Body of pancreas (tissue), 4 donors: Measurements from ENCODE around the gene CDH12. TPM values are rescaled to one million over a fixed set of nuclear protein-coding genes. Genes with fewer than 3 reads are reported as not detected.

Source experiments
- ATAC-seq: fragments of 150-250 bp; one replicate; pipeline ENCODE4 v1.9.1; 2016
- DNase-seq, 4 donors: peaks; one replicate each; pipeline ENCODE4 v3.0.0-alpha.2; 2019
- H3K27ac ChIP-seq, 4 donors: fragments of 200-600 bp; sonication (generic); 1 replicate in 3 of 4; 2 replicates in 1 of 4; pipeline versions ENCODE4 v1.5.1 to v1.6.1; 2016 to 2019; ENCODE audit warnings: mild to moderate bottlenecking in 1 of 4, mixed read lengths in 1 of 4, moderate library complexity in 1 of 4
- H3K27me3 ChIP-seq, 2 donors: fragments of 200-600 bp; sonication (generic); one replicate each; pipeline ENCODE4 v1.6.0; 2016; ENCODE audit warnings: mild to moderate bottlenecking in 1 of 2
- H3K36me3 ChIP-seq, 2 donors: fragments of 200-600 bp; sonication (generic); replicated peaks in 1 of 2; 2 replicates each; pipeline ENCODE4 v1.5.1; 2016; ENCODE audit warnings: low read depth in 2 of 2; ENCODE audit not compliant: insufficient read depth in 1 of 2
- H3K4me1 ChIP-seq: fragments of 200-600 bp; sonication (generic); one replicate; pipeline ENCODE4 v1.6.0; 2016
- H3K4me3 ChIP-seq, 2 donors: fragments of 200-600 bp; sonication (generic); 1 replicate in 1 of 2; 2 replicates in 1 of 2; pipeline ENCODE4 v1.5.1; 2016 to 2019
- H3K9me3 ChIP-seq, 3 donors: fragments of 200-600 bp; sonication (generic); 1 replicate in 2 of 3; 2 replicates in 1 of 3; pipeline ENCODE4 v1.5.1; 2016
- POLR2A ChIP-seq, 3 donors: fragments of 450-650 bp; IDR thresholded peaks; one replicate each; pipeline ENCODE4 v1.6.1; 2016; ENCODE audit warnings: antibody characterized with exemption in 3 of 3, mild to moderate bottlenecking in 2 of 3
- WGBS, 2 donors: methylation state at CpG; one replicate each; pipeline ENCODE4 v1.1.5; 2017; 5-methylcytosine and 5-hydroxymethylcytosine counted together
- intact Hi-C: fragments of 100-400 bp; cut with DNase I; formaldehyde crosslinking; loops from one replicate; pipeline ENCODE4 v1.15.1; 2023
- total RNA-seq, 2 donors: library from RNA; depleted of rRNA; stranded (reverse); fragments of >200 nt; gene quantifications; one replicate each; pipeline ENCODE4 v1.1.0, GENCODE V29; 2016
- TF ChIP-seq, protein P1 (sequence below), 7 experiments: fragments of 450-650 bp in 4 of 7; fragments of 200-600 bp in 3 of 7; sonication (generic) in 3 of 7; IDR thresholded peaks; one replicate each; pipeline ENCODE4 v1.5.1; 2016 to 2019; ENCODE audit warnings: antibody characterized with exemption in 7 of 7

Gene CDH12
- total RNA-seq, 2 donors from 2014 or later: not detected

GRCh38 chr5:22596404-22596970 is 256.7 kb downstream of the CDH12 start:
- TF ChIP-seq, protein P1, sequence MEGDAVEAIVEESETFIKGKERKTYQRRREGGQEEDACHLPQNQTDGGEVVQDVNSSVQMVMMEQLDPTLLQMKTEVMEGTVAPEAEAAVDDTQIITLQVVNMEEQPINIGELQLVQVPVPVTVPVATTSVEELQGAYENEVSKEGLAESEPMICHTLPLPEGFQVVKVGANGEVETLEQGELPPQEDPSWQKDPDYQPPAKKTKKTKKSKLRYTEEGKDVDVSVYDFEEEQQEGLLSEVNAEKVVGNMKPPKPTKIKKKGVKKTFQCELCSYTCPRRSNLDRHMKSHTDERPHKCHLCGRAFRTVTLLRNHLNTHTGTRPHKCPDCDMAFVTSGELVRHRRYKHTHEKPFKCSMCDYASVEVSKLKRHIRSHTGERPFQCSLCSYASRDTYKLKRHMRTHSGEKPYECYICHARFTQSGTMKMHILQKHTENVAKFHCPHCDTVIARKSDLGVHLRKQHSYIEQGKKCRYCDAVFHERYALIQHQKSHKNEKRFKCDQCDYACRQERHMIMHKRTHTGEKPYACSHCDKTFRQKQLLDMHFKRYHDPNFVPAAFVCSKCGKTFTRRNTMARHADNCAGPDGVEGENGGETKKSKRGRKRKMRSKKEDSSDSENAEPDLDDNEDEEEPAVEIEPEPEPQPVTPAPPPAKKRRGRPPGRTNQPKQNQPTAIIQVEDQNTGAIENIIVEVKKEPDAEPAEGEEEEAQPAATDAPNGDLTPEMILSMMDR (IDR thresholded peaks at IDR 0.05): no peak
- no peak for TF ChIP-seq POLR2A (IDR thresholded peaks at IDR 0.05)
- ATAC-seq (no peak), DNase-seq (no peak)
- Histone ChIP-seq H3K4me1 (no peaks in the 10 kb centered on the region), H3K27ac (no peak overlapping the region), H3K4me3 (no peak overlapping the region), H3K36me3 (no peaks in the 10 kb centered on the region), H3K27me3 (no peaks in the 10 kb centered on the region), H3K9me3 (no peaks in the 10 kb centered on the region)
- WGBS, 2 donors: 58 to 66% methylated on average over 1 of the region's 1 CpG
- intact Hi-C loops: no loop called here

- no peaks in the 10 kb centered on the region for H3K9me3 ChIP-seq
- intact Hi-C loops: no loop called here
- H3K27me3 ChIP-seq: no peaks in the 10 kb centered on the region
- ATAC-seq (no peak), DNase-seq (no peak)
- H3K4me1 ChIP-seq: no peaks in the 10 kb centered on the region
- H3K36me3 ChIP-seq: no peaks in the 10 kb centered on the region
- 56 to 62% methylated on average over 2 of the region's 2 CpGs for WGBS, 2 donors
- H3K27ac ChIP-seq: no peak overlapping the region
- TF ChIP-seq POLR2A (IDR thresholded peaks at IDR 0.05): no peak
- TF ChIP-seq, protein P1 (IDR thresholded peaks at IDR 0.05): no peak
- H3K4me3 ChIP-seq: no peak overlapping the region
These were observed 258.7 kb downstream of the CDH12 start for GRCh38 chr5:22594491-22594890.

GRCh38 chr5:22593592-22593991 is 259.6 kb downstream of the CDH12 start:
- Histone ChIP-seq H3K27me3 (no peaks in the 10 kb centered on the region), H3K36me3 (no peaks in the 10 kb centered on the region), H3K27ac (no peak overlapping the region), H3K9me3 (no peaks in the 10 kb centered on the region), H3K4me3 (no peak overlapping the region), H3K4me1 (no peaks in the 10 kb centered on the region)
- WGBS, 2 donors: 48 to 63% methylated on average over 1 of the region's 1 CpG
- intact Hi-C loops: no loop called here
- no peak for TF ChIP-seq POLR2A (IDR thresholded peaks at IDR 0.05)
- TF ChIP-seq, protein P1 (IDR thresholded peaks at IDR 0.05): no peak
- ATAC-seq (no peak), DNase-seq (no peak)

- no peaks in the 10 kb centered on the region for H3K36me3 ChIP-seq
- no peaks in the 10 kb centered on the region for H3K9me3 ChIP-seq
- no peak overlapping the region for H3K4me3 ChIP-seq
- TF ChIP-seq, protein P1 (IDR thresholded peaks at IDR 0.05): no peak
- TF ChIP-seq POLR2A (IDR thresholded peaks at IDR 0.05): no peak
- no peaks in the 10 kb centered on the region for H3K4me1 ChIP-seq
- H3K27ac ChIP-seq: no peak overlapping the region
- ATAC-seq: no peak
- no peak for DNase-seq
- no peaks in the 10 kb centered on the region for H3K27me3 ChIP-seq
- intact Hi-C loops: no loop called here
These were observed 261.7 kb downstream of the CDH12 start for GRCh38 chr5:22591461-22591860.

DNA sequence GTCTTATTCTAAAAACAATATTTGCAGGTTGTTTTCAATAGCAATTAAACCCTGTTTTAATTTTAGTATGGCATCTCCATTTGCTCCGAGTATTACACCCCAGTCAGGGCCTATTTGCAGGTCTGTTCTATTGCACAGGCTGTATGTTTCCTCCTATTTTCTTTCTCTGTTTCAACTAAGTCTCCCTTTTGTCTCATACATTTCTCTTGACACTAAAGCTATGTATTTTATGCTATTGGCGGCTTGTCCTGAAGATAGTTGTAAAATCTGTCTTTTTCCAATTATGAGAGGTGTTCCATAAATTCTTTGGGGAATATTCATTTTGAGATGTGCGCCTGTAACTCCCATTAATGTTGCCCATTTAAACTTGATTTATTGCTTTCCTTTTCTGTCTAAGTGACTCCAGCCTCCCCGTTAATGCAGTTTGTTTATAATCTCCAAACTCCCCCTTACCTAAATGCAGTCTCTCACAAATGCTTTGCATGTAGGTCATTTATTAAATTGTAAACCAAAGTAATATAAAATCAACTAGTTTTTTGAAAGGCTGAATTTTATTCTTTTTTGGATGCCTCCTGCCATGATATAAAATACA is 262.4 kb downstream of the CDH12 start:
- no peak for ATAC-seq
- WGBS, 2 donors: 51 to 63% methylated on average over 4 of the region's 4 CpGs
- H3K36me3 ChIP-seq: no peaks in the 10 kb centered on the region
- H3K4me1 ChIP-seq: no peaks in the 10 kb centered on the region
- H3K27me3 ChIP-seq: no peaks in the 10 kb centered on the region
- no peak for DNase-seq
- TF ChIP-seq, protein P1 (IDR thresholded peaks at IDR 0.05): no peak
- no peak for TF ChIP-seq POLR2A (IDR thresholded peaks at IDR 0.05)
- intact Hi-C loops: no loop called here
- no peak overlapping the region for H3K27ac ChIP-seq
- H3K4me3 ChIP-seq: no peak overlapping the region
- no peaks in the 10 kb centered on the region for H3K9me3 ChIP-seq
